ENCODE data around the gene LDAF1.

The LDAF1 gene

DNA sequence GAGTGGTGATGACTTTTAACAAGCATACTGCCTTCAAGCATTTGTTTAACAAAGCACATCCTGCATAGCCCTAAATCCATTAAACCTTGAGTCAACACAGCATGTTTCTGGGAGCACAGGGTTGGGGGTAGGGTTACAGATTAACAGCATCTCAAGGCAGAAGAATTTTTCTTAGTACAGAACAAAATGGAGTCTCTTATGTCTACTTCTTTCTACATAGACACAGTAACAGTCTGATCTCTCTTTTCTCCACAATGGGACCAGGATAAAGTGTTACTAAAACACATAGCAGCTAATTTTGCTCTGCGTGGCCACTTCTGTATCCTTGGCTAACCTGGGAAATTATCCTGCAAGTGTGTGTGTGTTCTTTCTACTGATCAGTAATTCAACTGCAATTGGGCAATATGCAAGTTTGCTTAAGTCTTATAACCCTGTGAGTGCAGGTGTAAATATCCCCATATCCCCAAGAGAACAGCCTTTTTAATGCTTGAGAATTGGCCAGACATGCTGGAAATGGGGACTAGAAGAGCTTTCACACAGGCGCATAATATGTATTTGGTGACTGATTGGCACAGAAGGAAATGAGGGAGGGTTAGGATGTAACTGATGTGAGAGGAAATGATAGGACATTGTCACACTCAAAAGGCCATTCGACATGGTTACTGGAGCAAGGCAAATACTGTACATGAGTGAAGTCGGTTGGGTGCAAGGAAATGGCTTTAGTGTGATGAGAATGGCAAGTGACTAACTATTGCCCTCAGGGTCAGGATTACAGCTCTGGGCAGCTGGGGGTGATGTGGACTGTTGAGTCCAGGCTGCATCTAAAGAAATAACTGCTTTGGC is 64.2 kb downstream of the LDAF1 start:
- Histone ChIP-seq H3K27ac (no peak overlapping the region), H3K9me3 (ENCODE audit: severe bottlenecking) (peaks cover 3% of the 10 kb centered on the region), H3K4me3 (ENCODE audit: low read depth, low read length) (no peak overlapping the region), H3K36me3 (no peaks in the 10 kb centered on the region), H3K27me3 (ENCODE audit: insufficient read depth, low read depth, severe bottlenecking) (no peaks in the 10 kb centered on the region)
- DNase-seq, result no peak
- TF ChIP-seq, protein P1, sequence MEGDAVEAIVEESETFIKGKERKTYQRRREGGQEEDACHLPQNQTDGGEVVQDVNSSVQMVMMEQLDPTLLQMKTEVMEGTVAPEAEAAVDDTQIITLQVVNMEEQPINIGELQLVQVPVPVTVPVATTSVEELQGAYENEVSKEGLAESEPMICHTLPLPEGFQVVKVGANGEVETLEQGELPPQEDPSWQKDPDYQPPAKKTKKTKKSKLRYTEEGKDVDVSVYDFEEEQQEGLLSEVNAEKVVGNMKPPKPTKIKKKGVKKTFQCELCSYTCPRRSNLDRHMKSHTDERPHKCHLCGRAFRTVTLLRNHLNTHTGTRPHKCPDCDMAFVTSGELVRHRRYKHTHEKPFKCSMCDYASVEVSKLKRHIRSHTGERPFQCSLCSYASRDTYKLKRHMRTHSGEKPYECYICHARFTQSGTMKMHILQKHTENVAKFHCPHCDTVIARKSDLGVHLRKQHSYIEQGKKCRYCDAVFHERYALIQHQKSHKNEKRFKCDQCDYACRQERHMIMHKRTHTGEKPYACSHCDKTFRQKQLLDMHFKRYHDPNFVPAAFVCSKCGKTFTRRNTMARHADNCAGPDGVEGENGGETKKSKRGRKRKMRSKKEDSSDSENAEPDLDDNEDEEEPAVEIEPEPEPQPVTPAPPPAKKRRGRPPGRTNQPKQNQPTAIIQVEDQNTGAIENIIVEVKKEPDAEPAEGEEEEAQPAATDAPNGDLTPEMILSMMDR (IDR thresholded peaks at IDR 0.05; ENCODE audit: low read depth, low read length), result no peak

DNA sequence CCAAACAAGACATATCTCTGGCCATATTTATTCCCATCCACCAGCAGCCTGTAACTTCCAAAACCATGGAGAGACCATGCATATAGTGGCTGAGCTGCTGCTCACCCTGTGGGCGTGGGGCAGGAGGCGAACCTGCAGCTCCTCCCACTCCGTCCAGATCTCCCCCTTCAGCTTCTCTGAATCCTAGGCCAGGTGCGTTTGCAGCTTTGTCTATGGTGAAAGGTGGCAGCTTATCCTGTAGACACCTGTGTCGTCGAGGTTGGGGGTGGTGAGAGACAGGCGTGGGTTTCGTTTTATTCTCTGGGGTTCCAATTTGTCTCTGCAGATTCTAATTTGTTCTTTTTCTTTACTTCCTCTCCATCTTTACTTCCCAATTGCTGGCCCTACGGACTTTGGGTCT is 65.3 kb downstream of the LDAF1 start:
- Histone ChIP-seq H3K27me3 (ENCODE audit: insufficient read depth, low read depth, severe bottlenecking) (no peaks in the 10 kb centered on the region), H3K36me3 (no peaks in the 10 kb centered on the region), H3K9me3 (ENCODE audit: severe bottlenecking) (peaks cover under 1% of the 10 kb centered on the region), H3K4me3 (ENCODE audit: low read depth, low read length) (no peak overlapping the region), H3K27ac (no peak overlapping the region)
- TF ChIP-seq, protein P1 (IDR thresholded peaks at IDR 0.05; ENCODE audit: low read depth, low read length), result no peak
- no peak for DNase-seq

DNA sequence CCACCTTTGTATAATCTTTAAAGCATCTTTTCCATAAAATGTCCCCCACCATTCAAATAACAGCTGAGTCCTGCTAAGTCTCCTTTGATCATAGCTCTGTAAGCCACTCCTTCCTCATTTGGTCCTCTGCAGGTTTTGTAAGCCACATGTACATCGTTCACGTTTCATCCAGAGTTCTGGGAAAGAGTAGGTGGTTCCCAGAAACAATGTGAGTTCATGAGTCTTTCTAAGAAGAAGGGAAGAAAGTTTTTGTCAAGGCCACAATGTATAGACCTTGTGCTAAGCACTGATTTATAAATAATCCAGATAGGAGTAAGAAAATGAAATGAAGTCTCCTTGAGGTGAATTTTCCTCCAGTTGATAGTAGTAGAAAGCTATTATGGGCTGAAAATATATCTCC is 66.3 kb downstream of the LDAF1 start:
- no peak overlapping the region for H3K27ac ChIP-seq
- H3K27me3 ChIP-seq (ENCODE audit: insufficient read depth, low read depth, severe bottlenecking), result no peaks in the 10 kb centered on the region
- no peak for DNase-seq
- no peaks in the 10 kb centered on the region for H3K9me3 ChIP-seq (ENCODE audit: severe bottlenecking)
- no peaks in the 10 kb centered on the region for H3K36me3 ChIP-seq
- H3K4me3 ChIP-seq (ENCODE audit: low read depth, low read length), result no peak overlapping the region
- TF ChIP-seq, protein P1 (IDR thresholded peaks at IDR 0.05; ENCODE audit: low read depth, low read length), result no peak

DNA sequence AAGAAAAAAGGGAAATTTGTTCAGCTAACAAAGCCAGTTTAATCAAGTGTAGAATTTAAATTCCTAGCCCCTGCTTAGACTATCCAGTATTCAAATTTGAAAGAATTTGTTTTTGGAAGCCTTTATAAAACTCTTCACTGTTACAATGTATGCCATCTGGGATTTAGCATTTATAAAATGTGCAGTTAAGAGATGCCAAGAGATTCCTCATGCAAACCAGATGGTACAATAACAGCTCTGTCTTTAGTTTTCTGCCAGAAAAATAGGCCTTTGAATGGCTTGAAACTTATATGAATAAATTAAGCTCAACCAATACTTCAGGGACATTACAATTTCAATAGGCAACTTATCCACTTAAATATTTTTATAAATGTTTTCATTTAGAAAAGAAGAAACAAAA is 68.3 kb downstream of the LDAF1 start:
- no peak for DNase-seq
- H3K9me3 ChIP-seq (ENCODE audit: severe bottlenecking), result no peaks in the 10 kb centered on the region
- no peaks in the 10 kb centered on the region for H3K27me3 ChIP-seq (ENCODE audit: insufficient read depth, low read depth, severe bottlenecking)
- no peak overlapping the region for H3K4me3 ChIP-seq (ENCODE audit: low read depth, low read length)
- TF ChIP-seq, protein P1 (IDR thresholded peaks at IDR 0.05; ENCODE audit: low read depth, low read length), result no peak
- H3K36me3 ChIP-seq, result no peaks in the 10 kb centered on the region
- H3K27ac ChIP-seq, result no peak overlapping the region

DNA sequence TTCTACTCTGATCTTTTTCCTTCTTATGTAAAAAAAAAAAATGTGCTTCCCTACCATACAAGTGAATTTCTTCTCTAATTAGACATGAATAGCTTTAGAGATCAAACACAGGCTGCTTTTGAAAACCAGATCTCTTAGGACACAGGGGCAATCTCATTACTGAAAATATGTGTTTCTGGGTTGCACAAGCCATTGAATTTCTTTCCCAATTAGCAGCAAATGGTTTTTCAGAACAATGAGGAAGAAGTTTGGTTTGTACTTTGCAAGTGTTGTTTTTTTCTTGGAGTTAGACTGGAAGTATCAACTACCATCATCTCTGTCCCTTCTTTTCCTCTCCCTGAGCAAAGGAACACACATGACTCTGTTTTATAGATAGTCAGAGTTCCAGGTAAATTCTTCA is 69.4 kb downstream of the LDAF1 start:
- no peaks in the 10 kb centered on the region for H3K36me3 ChIP-seq
- DNase-seq, result no peak
- TF ChIP-seq, protein P1 (IDR thresholded peaks at IDR 0.05; ENCODE audit: low read depth, low read length), result no peak
- H3K9me3 ChIP-seq (ENCODE audit: severe bottlenecking), result no peaks in the 10 kb centered on the region
- H3K27ac ChIP-seq, result no peak overlapping the region
- H3K27me3 ChIP-seq (ENCODE audit: insufficient read depth, low read depth, severe bottlenecking), result no peaks in the 10 kb centered on the region
- no peak overlapping the region for H3K4me3 ChIP-seq (ENCODE audit: low read depth, low read length)

Measured in WERI-Rb-1 (cell line).